CD1c-positive myeloid dendritic cell (primary cell): ENCODE measurements around the gene ARL16.

Experiments used
- DNase-seq: peaks from one replicate; pipeline ENCODE4 v3.0.0-alpha.2; 2016; ENCODE audit errors: extremely low spot score

Gene ARL16

DNA sequence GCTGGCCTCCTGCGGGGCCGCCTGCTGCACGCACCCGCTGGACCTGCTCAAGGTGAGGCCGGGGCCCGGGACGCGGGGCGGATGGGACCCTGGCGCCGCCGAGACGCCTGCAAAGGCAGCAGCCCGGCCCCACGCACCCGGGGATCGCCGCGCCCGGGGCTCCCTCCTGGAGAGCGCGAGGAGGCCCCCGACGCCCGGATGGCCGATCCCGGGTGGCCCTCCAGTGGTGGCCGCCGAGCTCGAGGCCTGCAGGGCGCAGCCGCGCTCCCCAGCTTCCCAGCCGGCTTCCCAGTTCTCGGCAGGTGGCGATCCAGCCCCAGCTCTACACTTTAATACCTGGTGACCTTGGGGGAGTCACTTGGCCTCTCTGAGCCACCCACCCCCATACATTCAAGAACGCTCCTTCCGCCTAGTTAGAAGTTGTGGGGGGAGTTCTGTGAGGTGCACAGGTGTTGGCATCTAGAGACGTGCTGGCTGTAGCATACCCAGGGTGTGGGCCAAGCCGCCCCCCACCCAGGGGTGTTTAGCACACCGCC lies 28.9 kb upstream of the ARL16 start:
- DNase-seq, result no peak

DNA sequence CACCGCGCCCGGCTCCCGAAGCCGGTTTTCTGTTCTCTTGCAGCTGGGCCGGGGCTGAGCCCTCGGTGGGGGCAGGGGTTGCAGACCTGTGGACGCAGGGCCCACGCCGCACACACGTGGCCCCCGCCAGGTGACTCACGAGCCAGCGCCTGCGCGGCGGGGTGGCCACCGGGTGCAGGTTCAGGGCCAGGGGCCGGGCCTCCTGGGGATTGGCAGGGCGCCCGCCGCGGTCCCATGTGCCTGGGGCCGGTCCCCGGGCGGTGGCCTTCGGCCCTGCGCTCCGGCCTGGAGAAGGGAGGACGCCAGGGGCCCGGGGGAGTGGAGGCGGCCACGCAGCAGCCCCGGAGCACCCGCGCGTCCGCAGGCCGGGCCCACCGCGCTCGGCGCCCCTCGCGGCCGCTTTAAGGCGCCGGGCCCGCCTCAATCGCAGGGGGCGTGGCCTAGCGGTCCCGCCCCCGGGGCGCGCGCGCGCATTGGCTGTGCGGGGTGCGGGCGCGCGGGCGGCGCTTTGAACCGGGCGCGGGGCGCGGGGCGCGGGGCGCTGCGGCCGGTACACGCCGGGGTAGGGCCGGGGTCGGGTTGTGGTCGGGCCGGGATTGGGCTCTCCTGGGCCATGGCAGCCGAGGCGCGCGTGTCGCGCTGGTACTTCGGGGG lies 28.3 kb upstream of the ARL16 start, which contains the start of gene SLC25A10:
Gene SLC25A10 (plus strand): TSS at position 471 of the 654 bp plus-strand sequence. CDS start 143 bp downstream, at position 614.
- peak; percentile 88 for DNase-seq

DNA sequence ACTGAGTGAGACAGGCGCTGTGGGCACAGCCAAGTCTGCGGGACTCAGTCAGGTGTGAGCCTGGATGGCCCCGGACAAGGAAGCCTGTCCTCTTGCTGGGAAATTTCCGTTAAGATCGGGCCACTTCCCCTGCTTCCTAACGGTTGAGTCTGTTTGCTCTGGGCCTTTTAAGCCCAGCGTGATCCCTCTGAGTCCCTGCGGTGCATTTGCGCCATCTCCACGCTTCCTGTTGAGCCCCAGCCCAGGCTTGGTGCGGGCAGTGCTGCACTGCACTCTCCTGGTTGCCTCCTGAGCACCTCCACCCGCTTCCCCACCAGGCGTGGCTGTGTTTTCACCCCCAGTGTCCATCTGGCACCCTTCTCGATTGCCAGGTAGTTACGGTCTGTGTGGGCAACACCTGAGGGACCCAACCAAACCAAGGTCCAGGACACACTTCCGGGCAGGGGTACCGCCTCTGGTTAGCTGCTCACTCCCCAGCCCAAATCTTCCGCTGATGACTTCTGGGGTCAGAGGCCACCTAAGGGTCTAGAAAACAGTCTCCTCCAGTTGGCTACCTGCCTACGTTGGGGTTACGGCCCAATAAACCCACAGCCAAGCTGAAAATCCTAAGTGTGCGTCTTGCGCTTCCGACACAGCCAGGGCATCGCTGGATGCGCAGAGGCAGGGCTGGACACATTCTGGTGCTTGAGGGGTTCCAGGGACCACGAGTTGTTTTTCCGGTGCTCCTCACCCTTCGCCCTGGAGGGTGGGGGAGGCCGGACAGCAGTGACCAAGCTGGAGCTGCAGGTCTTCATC lies 27.1 kb upstream of the ARL16 start:
- peak; percentile 35 for DNase-seq

DNA sequence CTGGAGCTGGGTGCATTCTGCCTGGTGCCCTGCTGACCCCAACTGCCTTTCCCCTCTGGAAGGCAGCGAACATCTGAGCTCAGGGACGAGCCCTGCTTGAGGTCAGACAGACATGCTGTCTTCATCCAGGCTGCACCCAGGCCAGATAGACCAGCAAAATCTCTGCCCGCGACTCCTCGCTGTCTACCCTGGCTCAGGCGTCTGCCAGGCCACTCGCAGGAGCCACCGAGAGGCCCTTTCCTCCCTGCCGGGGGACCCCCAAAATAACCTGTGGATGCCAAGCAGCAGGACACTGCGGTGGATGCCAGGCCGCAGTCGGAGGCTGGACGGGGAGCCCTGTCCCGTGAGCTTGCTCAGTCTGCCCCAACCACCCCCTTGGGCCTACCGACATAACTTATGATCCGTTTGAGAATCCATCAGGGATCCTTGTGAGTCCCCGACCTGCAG lies 25.2 kb upstream of the ARL16 start:
- no peak for DNase-seq

DNA sequence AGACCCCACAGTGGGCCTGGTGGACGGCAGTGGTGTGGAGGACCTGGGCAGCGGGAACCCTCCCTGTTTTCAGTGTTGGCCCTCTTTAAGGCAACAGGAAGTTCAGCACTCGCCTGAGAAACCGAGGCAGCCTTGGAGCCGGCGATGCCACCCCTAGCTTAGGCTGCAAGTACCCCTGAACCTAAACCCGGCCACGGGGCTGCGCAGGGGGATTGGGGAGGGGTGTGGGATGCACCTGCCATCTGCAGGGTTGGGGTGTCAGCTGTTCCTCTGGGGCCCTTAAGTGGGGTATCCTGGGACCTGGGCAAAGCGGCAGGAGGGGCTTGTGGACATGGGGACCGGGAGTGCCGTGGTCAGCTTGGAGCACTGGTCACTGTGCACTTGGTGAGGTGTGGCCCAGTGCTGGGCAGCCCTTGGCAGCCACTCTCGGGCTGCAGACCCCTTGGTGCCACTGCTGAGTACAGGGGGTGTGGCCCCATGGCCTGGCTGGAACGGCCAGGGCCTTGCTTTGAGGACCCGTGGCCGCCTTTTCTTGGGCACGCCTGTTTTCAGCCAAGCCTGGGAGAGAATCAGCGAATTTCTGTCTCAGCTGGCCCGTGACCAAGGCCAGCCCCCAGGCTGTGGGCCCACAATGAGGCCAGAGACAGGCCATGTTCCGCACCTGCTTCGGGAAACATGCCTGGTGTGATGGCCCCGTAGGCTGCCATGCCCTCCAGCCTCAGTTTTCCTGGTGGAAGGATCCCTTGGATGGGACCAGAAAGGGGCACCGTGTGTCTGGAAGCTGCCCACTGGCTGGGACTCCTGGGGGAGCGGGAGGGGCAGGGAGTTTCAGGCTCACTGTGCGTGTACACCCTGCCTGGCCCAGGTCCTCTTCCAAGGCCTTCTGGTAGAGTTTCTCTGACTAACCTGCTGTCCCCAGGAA lies 24.4 kb upstream of the ARL16 start:
- DNase-seq, result no peak

DNA sequence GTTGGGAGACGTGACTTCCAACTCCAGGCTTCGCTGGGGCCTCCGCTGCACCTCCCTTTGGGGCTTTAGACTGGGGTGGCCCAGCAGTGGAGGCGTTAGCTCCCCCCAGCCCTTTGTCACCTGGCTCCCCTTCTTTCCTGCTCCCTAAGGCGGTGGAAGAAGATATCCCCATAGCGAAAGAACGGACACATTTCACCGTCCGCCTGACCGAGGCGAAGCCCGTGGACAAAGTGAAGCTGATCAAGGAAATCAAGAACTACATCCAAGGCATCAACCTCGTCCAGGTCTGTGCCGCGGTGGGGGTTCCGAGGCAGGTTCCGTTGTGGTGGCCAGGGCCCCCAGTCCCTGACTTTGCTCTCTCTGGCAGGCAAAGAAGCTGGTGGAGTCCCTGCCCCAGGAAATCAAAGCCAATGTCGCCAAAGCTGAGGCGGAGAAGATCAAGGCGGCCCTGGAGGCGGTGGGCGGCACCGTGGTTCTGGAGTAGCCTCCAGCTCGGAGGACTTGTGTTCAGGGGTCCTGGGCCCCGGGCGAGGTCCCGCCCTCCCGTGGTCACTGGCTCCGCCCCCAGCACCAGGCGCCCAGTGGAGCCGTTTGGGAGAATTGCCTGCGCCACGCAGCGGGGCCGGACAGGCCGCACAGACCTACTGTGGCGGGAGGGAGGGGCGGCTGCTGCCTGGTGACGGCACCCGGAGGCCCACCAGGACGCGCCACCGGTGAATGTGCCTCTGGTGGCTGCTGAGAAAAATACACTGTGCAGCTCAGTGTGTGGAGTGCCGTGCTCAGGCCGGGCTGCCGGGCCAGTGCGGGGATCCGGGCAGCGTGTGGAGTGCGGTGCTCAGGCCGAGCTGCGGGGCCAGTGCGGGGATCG lies 23.4 kb upstream of the ARL16 start:
- DNase-seq, result no peak

DNA sequence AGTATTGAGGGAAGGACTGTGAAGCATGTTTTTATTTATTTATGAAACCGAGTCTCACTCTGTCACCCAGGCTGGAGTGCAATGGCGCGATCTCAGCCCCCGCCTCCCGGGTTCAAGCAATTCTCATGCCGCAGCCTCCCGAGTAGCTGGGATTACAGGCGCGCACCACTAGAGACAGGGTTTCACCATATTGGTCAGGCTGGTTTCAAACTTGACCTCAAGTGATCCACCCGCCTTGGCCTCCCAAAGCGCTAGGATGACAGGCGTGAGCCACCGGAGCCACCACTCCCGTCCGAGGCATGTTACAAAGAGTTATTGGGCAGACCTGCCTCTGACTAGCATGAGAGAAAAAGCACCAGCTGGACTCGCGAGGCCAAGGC lies 22.6 kb upstream of the ARL16 start:
- no peak for DNase-seq

DNA sequence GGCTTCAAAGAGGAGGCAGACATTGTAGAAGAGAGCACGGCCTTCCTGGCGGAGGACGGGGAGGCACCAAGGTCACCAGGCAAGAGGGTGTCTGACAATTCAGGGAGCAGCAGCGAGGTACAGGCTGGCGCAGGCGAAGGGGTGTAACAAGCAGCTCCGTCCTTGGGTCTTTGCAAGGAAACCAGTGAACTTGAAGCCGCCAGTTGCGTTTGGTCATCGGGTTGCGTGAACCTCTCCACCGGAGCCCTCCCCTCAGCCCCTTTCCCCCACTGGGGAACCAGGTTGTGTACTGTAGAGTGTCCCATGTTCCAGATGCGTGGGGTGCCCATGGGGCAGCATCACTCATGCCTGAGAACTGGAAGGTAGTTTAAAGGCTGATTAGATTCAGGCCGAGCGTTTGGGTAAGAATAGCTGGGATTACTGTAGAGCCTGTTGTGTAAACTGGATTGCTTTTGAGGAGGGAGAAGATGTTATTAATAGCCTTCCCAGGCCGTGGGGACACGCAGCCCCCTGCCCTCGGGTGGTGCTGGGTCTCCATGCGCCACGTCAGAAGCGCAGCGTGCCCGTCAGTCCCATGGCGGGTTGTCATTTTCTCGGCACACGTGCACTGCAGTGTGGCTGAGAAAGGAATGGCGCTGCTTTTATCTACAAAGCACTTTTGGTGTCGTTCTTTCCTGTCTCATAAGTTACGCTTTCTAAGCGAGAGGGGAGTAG lies 22.1 kb upstream of the ARL16 start:
- DNase-seq, result no peak

DNA sequence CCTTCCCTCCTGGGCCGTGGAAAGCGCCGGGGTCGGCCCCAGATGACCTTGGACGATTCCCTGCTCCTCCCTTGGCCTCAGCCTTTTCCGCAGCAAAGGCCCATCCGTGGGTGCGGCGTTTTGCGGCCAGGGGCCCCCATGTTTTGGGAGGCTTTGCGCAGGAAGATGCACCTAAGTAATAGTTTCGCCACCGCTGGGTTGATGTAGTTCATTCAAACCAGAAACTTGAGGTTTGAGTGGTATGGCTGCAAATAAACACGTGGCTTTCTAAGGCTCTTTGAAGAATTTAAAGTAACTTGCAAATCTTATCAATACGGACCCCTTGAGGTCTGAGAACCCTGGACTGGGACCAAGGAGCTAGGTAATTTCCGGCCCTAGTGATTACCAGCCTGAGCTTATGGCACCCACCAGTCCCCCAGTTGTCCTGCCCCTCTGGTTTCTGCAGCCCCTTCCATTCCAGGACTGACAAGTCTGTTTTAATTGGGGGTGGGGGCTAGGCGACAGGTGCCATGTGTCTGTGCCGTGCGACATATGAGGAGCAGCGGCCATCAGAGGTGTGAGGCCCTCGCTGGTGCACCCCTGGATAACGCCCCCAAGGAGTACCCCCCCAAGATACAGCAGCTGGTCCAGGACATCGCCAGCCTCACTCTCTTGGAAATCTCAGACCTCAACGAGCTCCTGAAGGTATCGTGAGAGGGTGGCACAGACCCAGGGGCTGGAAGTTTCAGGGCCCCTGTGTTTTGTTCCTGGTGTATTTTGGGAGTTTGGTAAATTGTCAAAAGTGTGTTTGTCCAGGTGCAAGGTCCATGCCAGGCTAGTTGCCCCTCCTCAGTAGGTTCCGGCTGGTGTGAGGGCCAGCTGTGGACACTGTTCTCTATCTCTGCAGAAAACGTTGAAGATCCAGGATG lies 20.4 kb upstream of the ARL16 start:
- DNase-seq, result peak; percentile 4

DNA sequence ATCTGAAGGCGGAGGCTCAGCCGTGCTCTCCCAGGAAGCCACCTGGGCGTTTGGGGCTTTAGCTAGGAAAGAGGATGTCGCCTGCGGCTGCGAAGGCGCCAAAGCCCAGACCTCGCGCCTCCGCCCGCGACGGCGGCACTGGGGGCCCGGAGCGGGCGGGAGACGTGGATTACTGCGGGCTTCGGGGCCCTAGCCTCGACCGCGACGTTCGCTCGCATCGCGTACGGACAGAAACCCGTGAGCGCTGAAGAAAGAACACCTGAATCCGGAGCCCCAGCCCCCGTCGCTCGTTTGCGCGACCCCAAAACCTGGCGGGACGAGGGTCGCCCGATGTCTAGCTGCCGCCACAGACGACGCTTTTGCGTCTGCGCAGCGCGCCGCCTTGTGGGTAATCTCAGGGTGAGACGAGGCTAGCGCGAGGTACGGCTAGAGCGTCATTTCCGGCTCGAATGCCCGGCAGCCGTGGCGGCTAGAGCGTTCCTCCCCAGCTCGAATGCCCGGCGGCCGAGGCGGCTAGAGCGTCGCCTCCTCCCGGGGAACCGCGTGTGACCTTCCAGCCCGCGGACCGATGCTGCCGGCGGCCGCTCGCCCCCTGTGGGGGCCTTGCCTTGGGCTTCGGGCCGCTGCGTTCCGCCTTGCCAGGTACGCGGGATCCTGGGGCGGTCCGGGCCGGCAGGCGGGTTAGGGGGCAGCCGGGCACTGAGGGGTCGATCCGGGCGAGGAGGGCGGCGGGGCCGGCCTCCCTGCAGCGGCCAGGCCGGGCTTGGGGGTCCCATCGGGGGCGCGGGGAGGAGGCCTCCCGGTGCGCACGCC lies 19.5 kb upstream of the ARL16 start, which contains the start of gene MRPL12:
Gene MRPL12 (plus strand): TSS at position 434 of the 813 bp plus-strand sequence. CDS start 135 bp downstream, at position 569.
- DNase-seq, result peak; percentile 95

DNA sequence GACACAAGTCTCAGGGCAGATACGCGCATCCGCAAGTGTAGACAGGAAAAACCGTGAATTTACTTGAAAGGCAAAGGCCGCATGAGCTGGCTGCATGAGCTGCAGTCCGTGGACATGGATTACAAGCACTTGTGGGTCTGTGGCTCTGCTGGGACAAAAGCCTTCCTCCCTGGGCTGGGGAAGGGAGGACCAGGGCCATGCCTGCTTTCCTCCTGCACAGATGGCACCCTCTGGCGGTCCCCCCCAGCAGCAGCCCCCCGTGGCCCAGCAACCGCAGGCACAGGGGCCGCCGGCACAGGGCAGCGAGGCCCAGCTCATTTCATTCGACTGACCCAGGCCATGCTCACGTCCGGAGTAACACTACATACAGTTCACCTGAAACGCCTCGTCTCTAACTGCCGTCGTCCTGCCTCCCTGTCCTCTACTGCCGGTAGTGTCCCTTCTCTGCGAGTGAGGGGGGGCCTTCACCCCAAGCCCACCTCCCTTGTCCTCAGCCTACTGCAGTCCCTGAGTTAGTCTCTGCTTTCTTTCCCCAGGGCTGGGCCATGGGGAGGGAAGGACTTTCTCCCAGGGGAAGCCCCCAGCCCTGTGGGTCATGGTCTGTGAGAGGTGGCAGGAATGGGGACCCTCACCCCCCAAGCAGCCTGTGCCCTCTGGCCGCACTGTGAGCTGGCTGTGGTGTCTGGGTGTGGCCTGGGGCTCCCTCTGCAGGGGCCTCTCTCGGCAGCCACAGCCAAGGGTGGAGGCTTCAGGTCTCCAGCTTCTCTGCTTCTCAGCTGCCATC lies 17.9 kb upstream of the ARL16 start:
- DNase-seq, result no peak

DNA sequence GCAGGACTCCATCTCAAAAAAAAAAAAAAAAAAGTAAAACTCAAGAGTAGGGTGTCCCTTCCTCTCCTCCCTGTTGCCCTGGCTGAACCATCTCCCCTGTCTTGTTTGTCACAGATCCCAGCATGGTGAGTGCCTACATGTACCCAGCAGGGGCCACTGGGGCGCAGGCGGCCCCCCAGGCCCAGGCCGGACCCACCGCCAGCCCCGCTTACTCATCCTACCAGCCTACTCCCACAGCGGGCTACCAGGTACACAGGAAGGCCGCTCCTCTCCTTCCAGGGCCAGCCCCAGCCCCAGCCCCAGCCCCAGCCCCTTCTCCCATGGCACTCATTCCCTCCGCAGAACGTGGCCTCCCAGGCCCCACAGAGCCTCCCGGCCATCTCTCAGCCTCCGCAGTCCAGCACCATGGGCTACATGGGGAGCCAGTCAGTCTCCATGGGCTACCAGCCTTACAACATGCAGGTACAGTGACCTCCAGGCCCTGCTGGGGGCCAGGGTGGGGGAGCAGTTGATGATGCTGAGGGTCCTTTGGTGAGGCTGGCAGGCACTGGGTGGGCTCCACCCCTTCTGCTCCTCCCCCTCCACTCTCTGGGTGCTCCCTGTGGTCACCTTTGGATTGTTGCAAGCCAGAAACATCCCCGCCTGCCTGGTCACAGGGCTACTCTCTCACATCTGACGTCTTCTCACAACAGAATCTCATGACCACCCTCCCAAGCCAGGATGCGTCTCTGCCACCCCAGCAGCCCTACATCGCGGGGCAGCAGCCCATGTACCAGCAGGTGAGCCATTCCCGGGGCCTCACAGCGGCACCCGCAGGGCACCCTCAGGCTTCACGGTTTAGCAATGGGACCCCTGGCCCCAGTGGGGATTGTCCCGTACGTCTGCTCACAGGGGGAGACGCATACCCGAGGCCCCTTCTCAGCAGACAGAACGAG lies 17.0 kb upstream of the ARL16 start:
- DNase-seq, result no peak

DNA sequence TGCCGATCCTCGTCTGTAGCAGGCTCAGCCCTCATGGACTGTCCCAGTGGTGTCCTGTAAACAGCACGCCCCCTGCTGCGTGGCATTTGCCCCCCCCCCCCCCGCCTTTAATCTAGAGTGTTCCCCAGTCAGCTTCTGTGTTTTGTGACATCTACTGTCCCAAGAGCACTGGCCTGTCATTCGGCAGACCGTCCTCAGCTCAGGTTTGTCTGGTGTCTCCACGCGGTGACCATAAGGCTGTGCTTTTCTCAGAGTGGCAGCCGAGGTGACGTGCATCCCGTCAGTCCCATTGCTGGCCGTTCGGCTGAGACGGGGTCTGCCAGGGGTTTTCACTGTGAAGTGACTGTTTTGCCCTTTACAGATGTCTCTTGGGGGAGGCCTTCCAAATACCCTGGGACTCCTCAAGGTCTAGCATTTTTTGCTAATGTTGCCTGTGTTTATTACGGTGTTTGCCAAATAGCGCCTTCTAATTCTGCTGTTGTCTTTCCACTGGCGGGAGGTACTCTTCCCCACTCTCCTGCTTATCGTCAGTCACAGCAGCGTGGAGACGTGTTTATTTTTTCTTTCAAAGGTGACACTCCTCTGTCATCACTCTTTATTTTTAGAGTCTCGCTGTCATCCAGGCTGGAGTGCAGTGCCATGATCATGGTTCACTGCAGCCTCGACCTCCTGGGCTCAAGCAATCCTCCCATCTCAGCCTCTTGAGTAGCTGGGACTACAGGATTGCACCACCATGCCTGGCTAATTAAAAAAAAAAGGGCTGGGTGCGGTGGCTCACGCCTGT lies 13.9 kb upstream of the ARL16 start:
- DNase-seq, result no peak

DNA sequence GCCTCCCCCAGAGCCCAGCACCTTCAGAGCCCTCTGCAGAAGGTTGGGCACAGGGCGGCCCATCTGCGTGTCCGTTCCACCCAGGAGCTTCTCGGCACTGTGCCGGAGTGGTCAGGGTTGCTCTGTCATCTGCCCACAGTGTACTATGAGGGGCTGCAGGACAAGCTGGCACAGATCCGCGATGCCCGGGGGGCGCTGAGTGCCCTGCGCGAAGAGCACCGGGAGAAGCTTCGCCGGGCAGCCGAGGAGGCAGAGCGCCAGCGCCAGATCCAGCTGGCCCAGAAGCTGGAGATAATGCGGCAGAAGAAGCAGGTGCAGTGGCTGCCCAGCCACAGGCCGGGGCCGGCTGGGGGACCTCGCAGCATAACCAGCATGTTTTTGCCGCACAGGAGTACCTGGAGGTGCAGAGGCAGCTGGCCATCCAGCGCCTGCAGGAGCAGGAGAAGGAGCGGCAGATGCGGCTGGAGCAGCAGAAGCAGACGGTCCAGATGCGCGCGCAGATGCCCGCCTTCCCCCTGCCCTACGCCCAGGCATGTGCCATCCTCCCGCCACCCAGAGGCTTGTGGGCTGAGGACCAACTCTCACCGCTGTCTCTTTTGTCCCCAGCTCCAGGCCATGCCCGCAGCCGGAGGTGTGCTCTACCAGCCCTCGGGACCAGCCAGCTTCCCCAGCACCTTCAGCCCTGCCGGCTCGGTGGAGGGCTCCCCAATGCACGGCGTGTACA lies 12.8 kb upstream of the ARL16 start:
- no peak for DNase-seq

DNA sequence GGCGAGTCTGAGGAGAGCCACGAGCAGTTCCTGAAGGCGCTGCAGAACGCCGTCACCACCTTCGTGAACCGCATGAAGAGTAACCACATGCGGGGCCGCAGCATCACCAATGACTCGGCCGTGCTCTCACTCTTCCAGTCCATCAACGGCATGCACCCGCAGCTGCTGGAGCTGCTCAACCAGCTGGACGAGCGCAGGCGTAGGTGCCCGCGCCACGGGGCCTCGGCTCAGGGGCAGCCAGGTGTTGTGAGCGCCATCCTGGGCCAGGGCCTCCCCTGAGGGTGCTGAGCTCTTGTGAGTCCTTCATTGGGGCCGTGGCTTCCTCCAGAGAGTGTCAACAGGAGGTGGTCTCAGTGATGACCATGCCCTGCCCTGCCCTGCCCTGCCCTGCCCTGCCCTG lies 12.2 kb upstream of the ARL16 start:
- DNase-seq, result no peak
